Suprapubic skin (tissue), 4 donors: ENCODE data around the gene TRIM25. TPM values are rescaled to one million over a fixed set of nuclear protein-coding genes. Genes with fewer than 3 reads are reported as not detected.

Experiments
- DNase-seq, 2 donors: peaks; one replicate each; pipeline ENCODE4 v3.0.0-alpha.2; 2019; ENCODE audit warnings: low spot score in 2 of 2
- H3K27ac ChIP-seq: fragments of 200-600 bp; sonication (generic); one replicate; pipeline ENCODE4 v1.5.1; 2019
- H3K27me3 ChIP-seq: fragments of 200-600 bp; sonication (generic); one replicate; pipeline ENCODE4 v1.5.1; 2019
- H3K36me3 ChIP-seq: fragments of 200-600 bp; sonication (generic); one replicate; pipeline ENCODE4 v1.5.1; 2019
- H3K4me1 ChIP-seq: fragments of 200-600 bp; sonication (generic); one replicate; pipeline ENCODE4 v1.5.1; 2019
- H3K4me3 ChIP-seq: fragments of 200-600 bp; sonication (generic); one replicate; pipeline ENCODE4 v1.5.1; 2019; ENCODE audit warnings: mild to moderate bottlenecking
- H3K9me3 ChIP-seq: fragments of 200-600 bp; sonication (generic); one replicate; pipeline ENCODE4 v1.5.1; 2019
- CTCF ChIP-seq, 2 donors: fragments of 200-600 bp in 1 of 2; fragments of 450-650 bp in 1 of 2; sonication (generic) in 1 of 2; IDR thresholded peaks; one replicate each; pipeline ENCODE4 v1.5.1; 2016 to 2019; ENCODE audit warnings: antibody characterized with exemption in 2 of 2, mild to moderate bottlenecking in 1 of 2, moderate library complexity in 1 of 2
- EP300 ChIP-seq: sonication (generic); formaldehyde crosslinking; IDR thresholded peaks from one replicate; pipeline ENCODE4 v1.6.1; 2017; ENCODE audit warnings: antibody characterized with exemption
- POLR2A ChIP-seq, 2 donors: fragments of 450-650 bp; IDR thresholded peaks; one replicate each; pipeline ENCODE4 v1.6.1; 2017; ENCODE audit warnings: antibody characterized with exemption in 2 of 2, mild to moderate bottlenecking in 2 of 2, moderate library complexity in 2 of 2
- POLR2AphosphoS5 ChIP-seq, 3 donors: sonication (generic); formaldehyde crosslinking; IDR thresholded peaks; one replicate each; pipeline ENCODE4 v1.6.1; 2017; ENCODE audit warnings: antibody characterized with exemption in 3 of 3
- WGBS: methylation state at CpG from one replicate; pipeline ENCODE4 v1.1.5; 2018; 5-methylcytosine and 5-hydroxymethylcytosine counted together
- total RNA-seq, 4 donors: library from RNA; depleted of rRNA; stranded (reverse); fragments of >200 nt; gene quantifications; one replicate each; pipeline ENCODE4 v1.1.0, GENCODE V29; 2016

The TRIM25 gene
- total RNA-seq, 4 donors from 2014 or later: 39.2 to 175 (median 55.9) TPM

DNA sequence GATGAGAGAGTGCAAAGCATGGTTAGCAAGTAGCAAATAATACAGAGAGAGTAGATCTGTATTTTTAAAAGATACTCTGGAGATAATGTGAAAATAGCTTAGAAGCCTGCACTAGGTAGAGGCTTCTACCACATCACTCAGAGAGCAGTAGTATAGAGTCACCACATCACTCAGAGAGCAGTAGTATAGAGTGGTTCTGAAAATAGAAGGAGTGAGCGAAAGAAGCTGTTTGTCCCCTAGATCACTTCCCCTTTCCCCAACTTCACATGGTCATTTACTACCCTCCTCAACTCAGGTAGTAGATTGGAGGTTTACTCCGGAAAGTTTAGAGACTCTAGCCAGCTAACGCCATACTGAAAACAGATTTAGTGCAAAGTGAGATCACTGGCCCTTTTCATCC is 62.8 kb downstream of the TRIM25 start:
- Histone ChIP-seq H3K4me1 (no peaks in the 10 kb centered on the region), H3K27me3 (no peaks in the 10 kb centered on the region), H3K9me3 (no peaks in the 10 kb centered on the region), H3K4me3 (no peak overlapping the region), H3K36me3 (peaks cover 10% of the 10 kb centered on the region), H3K27ac (no peak overlapping the region)
- WGBS: 68% methylated on average over 3 of the region's 3 CpGs
- DNase-seq: no peak
- no peak for TF ChIP-seq POLR2A (IDR thresholded peaks at IDR 0.05)
- no peak for TF ChIP-seq EP300
- no peak for TF ChIP-seq CTCF (IDR thresholded peaks at IDR 0.05)
- TF ChIP-seq POLR2AphosphoS5 (IDR thresholded peaks at IDR 0.05): no peak

DNA sequence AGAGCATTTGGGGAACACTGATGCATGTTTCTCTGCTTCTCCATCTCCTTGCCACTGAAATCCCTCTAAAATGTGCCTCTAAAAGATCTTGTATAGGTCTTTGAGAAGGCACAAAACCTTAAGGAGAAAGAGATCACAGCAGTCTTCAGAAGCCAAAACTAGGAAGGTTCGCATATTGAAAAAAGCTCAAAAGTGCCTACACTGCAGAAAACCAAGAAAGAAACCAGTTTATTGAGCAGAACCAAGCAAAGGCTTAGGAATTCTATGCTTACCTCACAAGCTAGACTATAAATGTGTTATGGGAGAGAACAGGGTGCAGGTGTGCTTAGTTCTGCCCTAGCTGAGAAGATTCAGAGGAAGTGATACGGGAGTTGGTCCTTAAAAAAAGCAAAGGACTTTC is 63.3 kb downstream of the TRIM25 start:
- no peak for DNase-seq
- Histone ChIP-seq H3K27me3 (no peaks in the 10 kb centered on the region), H3K4me1 (no peaks in the 10 kb centered on the region), H3K4me3 (no peak overlapping the region), H3K27ac (no peak overlapping the region), H3K36me3 (peaks cover 10% of the 10 kb centered on the region), H3K9me3 (no peaks in the 10 kb centered on the region)
- WGBS: 84% methylated on average over 2 of the region's 2 CpGs
- TF ChIP-seq POLR2AphosphoS5 (IDR thresholded peaks at IDR 0.05) (no peak), EP300 (no peak), POLR2A (IDR thresholded peaks at IDR 0.05) (no peak), CTCF (IDR thresholded peaks at IDR 0.05) (no peak)

DNA sequence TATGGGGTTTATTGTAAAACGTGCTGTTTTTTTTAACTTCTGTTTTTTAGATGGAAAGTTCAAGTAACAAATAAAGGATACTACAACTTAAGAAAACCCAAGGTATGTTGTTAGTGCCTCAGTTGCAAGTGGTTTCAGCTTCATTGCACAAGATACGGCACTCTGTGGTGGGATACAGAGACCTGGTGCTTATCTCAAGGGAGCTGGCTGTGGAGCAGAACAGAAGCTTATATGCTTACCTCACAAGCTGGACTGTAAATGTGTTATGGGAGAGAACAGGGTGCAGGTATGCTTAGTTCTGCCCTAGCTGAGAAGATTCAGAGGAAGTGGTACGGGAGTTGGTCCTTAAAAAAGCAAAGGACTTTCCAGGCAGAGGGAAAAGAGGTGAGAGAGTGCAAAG is 64.7 kb downstream of the TRIM25 start:
- H3K27ac ChIP-seq: no peak overlapping the region
- H3K4me3 ChIP-seq: no peak overlapping the region
- no peaks in the 10 kb centered on the region for H3K9me3 ChIP-seq
- no peak for DNase-seq
- H3K27me3 ChIP-seq: no peaks in the 10 kb centered on the region
- H3K36me3 ChIP-seq: peaks cover 10% of the 10 kb centered on the region
- no peak for TF ChIP-seq EP300
- no peak for TF ChIP-seq POLR2AphosphoS5 (IDR thresholded peaks at IDR 0.05)
- TF ChIP-seq CTCF (IDR thresholded peaks at IDR 0.05): no peak
- TF ChIP-seq POLR2A (IDR thresholded peaks at IDR 0.05): no peak
- WGBS: 66% methylated on average over 3 of the region's 3 CpGs
- H3K4me1 ChIP-seq: no peaks in the 10 kb centered on the region

GRCh38 chr17:56847106-56847505 is 66.7 kb downstream of the TRIM25 start:
- no peak for TF ChIP-seq POLR2A (IDR thresholded peaks at IDR 0.05)
- no peak for TF ChIP-seq EP300
- no peak for TF ChIP-seq CTCF (IDR thresholded peaks at IDR 0.05)
- no peak for TF ChIP-seq POLR2AphosphoS5 (IDR thresholded peaks at IDR 0.05)
- H3K36me3 ChIP-seq: peaks cover 10% of the 10 kb centered on the region
- DNase-seq: no peak

DNA sequence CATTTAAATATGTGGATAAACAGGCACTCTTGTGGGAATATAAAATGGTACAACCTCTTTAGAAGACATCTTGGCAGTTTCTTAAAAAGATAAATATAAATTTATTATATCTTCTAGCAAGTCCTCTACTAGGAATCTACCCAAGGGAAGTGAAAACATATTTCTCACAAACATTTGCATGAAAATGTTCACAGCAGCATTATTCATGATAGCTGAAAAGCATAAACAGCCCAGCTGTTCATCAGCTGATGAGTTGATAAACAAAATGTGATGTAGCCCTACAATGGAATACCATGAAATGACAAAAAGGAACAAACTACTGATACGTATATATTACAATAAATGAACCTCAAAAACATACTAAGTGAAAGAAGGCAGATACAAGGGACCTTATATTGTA is 67.9 kb downstream of the TRIM25 start:
- WGBS: 98% methylated on average over 1 of the region's 1 CpG
- TF ChIP-seq CTCF (IDR thresholded peaks at IDR 0.05) (no peak), POLR2AphosphoS5 (IDR thresholded peaks at IDR 0.05) (no peak), EP300 (no peak), POLR2A (IDR thresholded peaks at IDR 0.05) (no peak)

More at GRCh38 chr17:56847106-56847505, 66.7 kb downstream of the TRIM25 start:
- 91% methylated on average over 4 of the region's 4 CpGs for WGBS
- no peaks in the 10 kb centered on the region for H3K27me3 ChIP-seq
- no peak overlapping the region for H3K4me3 ChIP-seq
- no peak overlapping the region for H3K27ac ChIP-seq
- no peaks in the 10 kb centered on the region for H3K4me1 ChIP-seq
- H3K9me3 ChIP-seq: no peaks in the 10 kb centered on the region

More for the DNA sequence above, 67.9 kb downstream of the TRIM25 start:
- DNase-seq: no peak
- Histone ChIP-seq H3K4me1 (no peaks in the 10 kb centered on the region), H3K27ac (no peak overlapping the region), H3K9me3 (no peaks in the 10 kb centered on the region), H3K36me3 (peaks cover 6% of the 10 kb centered on the region), H3K4me3 (no peak overlapping the region), H3K27me3 (no peaks in the 10 kb centered on the region)
